T-helper 2 cell treated with Interferon-gamma antibody and Interleukin-4, amounts not matched to agents 100 ng/mL and 5 ng/mL, for 36 hours (primary cell): ENCODE results near the gene GPR153. TPM values are rescaled to one million over a fixed set of nuclear protein-coding genes. Genes with fewer than 3 reads are reported as not detected.
"Not testable (repeated sequence)": the region's sequence is repeated elsewhere in the genome, so short reads cannot be mapped to it uniquely, and the experiment has no call there.

Source experiments
- intact Hi-C: fragments of 100-400 bp; cut with micrococcal nuclease; formaldehyde crosslinking; loops from one replicate; pipeline ENCODE4 v1.15.1; 2023
- total RNA-seq: library from RNA; stranded (reverse); gene quantifications from 2 replicates; pipeline ENCODE4 v1.2.3, GENCODE V29; 2022

The GPR153 gene
- total RNA-seq, 1 donor from 2014 or later = 0.50 TPM

DNA sequence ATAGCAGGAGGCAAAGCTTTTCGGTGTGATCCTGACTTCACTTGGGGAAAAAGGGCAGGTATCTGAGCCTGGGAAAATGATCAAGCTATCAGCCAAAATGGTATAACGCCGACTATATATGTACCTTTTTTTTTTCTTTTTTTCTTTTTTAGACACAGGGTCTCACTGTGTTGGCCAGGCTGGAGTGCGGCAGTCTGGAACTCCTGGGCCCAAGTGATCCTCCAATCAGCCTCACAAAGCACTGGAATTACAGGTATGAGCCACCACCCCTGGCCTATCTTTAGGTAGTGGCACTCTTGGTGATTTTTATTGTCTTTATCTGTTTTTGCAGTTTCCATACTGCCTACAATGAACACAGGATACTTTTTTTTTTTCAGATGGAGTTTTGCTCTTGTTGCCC lies 23.8 kb downstream of the GPR153 start:
- intact Hi-C loops = no loop called here

DNA sequence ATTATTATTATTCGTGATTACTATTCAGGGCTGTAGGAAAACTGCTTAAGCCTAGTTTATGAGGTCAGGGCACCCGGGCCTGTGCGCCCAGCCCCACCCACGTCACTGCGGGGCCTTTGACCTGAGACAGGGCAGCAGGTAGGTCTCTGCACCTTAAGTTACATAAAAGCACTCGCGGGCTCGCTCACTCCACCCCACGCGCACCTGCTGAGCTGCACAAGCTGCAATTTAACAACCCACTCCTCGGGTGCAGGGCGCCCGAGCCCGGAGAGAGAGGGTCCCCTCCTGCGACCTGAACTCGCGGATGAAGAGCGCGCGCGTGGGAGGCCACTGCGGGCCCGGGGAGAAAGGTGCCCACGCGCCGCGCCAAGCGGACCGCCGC lies 25.6 kb downstream of the GPR153 start:
- intact Hi-C loops = loop anchor here (1.0 kb wide), 2 partner anchors 29 to 36 kb away; partner anchors contain the start of genes RNF207 and RPL22

GRCh38 chr1:6234502-6235295 lies 26.2 kb downstream of the GPR153 start:
- intact Hi-C loops = loop anchor here (1.0 kb wide), 2 partner anchors 28 to 35 kb away; partner anchors contain the start of genes RNF207 and RPL22

- intact Hi-C loops = no loop called here
Measured at GRCh38 chr1:6233376-6233775, 27.5 kb downstream of the GPR153 start.

DNA sequence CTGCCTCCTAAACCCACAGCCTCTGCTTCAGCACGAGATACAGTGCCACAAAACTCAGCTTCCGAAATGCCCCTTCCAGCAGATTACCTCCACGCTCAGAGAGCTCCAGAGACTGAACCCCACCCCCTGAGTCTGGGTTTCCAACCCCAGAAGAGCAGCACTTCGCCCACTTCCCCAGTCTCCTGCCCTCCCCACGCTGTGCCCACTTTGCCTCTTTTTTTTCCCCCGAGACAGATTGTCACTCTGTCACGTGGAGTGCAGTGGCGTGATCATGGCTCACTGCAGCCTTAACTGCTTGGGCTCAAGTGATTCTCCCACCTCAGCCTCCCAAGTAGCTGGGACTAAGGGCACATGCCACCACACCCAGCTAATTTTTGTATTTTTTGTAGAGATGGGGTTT lies 35.2 kb downstream of the GPR153 start:
- intact Hi-C loops = no loop called here

- intact Hi-C loops = no loop called here
Measured at GRCh38 chr1:6224718-6225117, 36.2 kb downstream of the GPR153 start.

DNA sequence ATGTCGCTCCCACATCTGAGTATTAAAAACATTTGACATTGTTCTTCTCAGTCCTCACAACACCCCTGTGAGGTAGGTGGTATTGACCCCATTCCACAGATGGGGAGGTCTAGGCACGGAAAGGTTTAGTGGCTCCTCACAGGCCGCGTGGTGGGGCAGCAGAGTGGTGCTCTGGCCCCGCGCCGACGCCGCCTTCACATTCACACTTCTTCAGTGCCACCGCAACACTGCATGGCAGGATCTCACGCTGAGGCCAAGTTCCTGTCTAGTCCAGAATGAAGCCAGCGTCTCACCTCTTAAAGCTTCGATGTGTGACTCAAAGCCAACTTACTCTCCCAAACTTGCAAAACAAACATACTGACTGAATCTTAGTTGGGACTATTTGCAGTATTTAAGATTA lies 37.3 kb downstream of the GPR153 start:
- intact Hi-C loops = no loop called here

DNA sequence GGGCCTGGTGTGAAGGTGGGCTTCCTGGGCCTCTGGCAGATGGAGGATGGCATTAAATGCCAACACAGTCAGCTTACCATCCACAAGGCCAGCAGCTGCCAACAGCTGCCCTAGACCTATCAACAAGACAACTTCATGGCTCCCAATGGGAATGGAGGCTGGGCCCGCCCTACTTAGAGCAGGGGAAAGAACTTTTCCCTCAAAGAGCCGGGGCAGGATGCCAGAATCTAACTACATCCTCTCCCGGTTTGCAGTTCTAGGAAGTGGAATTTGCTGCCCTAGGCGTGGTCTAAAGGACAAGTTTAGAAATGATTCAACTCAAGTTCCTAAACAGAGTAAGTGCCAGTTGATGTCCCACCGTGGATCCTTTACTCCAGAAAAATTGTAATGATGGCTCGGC lies 38.3 kb downstream of the GPR153 start:
- intact Hi-C loops = no loop called here

DNA sequence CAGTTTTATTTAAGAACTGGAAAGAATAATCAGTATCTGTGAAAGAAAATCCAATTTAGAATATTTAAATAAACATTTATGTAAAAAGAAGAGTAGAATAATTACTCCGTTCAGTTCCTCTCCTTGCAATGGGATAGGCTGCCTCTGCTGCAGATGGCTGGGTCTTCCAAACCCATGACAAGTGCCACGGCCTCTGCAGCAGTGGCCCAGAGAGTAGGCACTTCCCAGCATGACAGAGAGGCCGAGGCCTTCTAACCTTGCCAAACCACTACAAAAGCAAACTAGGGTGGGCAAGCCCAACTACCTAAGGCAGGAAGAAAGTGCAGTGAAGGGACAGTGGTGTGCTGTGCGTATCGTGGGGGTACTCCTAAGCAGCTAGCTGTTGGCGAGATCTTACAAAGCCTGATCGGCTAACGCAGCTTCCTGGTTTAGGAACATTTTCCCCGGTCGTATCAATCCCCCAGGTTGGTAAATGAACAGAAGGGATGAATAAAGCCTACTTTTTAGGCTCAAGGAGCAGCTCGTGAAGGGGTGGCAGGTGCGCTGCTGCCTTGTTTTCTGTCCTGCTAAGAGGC lies 39.6 kb downstream of the GPR153 start:
- intact Hi-C loops = no loop called here

DNA sequence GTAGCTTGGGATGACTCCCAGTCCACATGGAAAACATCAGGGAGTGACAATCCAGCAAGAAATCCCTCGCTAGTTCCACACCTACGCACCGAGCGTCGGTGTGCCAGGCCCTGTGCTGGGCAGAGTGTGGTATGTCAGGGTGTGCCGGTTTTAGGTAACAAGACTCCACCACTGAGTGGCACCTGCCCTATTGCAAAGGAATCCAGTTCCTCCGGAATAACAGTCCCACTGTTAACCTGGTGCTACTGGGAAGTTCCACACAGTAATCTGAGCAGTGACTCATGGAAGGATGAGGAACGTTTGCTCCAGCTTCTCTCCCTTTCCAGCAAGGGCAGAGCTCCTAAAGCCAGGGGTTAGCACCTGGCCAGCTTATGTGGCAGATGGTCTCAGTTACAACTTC lies 40.7 kb downstream of the GPR153 start:
- intact Hi-C loops = no loop called here

- intact Hi-C loops = not testable (repeated sequence)
Measured at GRCh38 chr1:6219641-6220040, 41.3 kb downstream of the GPR153 start.

- intact Hi-C loops = no loop called here
Measured at GRCh38 chr1:6218375-6219164, 42.3 kb downstream of the GPR153 start.

DNA sequence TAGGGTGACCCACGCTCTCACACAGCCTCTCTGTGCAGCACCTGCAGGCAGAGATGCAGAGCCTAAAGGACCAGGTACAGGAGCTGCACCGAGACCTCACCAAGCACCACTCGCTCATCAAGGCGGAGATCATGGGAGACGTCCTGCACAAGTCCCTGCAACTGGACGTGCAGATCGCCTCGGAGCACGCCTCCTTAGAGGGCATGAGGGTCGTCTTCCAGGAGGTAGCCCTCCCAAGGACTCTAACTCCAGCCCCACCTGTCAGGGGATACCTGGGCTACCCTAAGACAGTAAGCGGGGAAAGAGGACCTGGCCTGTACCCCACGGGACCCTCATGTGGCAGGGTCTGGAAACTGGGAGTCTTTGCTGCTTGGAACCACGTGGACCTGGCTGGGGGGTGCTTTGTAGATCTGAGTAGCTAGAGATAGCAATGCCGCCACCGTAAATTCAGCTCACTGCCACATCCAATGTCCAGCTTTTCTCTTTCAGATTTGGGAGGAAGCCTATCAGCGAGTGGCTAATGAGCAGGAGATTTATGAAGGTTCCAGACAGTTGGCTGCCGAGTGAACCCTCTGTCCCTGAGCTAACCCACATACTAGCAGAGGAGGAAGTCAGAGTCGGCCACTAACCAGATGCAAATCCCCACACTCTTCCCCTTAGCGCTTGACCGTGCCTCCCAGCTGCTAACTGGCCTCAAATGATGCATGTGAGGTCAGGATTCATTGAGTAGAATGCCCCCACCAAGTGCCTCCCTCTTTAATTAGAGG lies 48.5 kb downstream of the GPR153 start:
- intact Hi-C loops = no loop called here

GRCh38 chr1:6211731-6212130 lies 49.2 kb downstream of the GPR153 start:
- intact Hi-C loops = no loop called here

DNA sequence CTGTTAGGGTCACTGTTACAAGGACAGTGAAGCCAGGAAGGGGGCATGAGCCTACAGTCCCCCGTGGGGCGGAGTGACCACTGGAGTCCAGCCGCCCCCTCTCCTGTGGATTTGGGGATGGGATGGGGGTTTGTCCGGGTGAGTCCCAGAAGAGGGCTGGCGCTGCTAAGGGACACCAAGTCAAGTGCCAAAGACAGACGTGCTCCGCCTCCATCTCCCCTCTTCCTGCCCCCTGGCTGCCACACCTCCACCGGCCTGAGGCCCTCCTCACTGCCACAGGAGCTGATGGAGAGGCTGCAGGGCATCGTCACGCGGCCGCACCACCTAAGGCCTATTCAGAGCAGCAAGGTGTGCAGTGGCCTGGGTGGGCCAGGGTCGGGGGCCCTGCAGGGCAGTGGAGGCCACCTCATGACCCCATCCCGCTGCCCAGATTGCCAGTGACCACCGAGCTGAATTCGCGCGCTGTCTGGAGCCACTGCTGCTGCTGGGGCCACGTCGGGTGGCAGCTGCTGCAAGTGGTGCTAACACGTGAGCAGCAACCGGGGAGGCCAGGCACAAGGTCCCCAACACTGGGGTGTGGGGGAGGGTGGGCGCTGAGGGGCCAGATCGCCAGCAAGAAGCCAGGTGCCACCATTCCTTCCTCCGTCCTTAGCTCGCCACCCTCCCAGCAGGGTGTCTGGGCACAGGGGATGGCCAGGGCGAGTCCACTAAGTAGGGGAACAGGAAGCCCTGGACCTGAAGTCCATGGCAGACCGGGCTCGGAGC lies 50.1 kb downstream of the GPR153 start:
- intact Hi-C loops = no loop called here

DNA sequence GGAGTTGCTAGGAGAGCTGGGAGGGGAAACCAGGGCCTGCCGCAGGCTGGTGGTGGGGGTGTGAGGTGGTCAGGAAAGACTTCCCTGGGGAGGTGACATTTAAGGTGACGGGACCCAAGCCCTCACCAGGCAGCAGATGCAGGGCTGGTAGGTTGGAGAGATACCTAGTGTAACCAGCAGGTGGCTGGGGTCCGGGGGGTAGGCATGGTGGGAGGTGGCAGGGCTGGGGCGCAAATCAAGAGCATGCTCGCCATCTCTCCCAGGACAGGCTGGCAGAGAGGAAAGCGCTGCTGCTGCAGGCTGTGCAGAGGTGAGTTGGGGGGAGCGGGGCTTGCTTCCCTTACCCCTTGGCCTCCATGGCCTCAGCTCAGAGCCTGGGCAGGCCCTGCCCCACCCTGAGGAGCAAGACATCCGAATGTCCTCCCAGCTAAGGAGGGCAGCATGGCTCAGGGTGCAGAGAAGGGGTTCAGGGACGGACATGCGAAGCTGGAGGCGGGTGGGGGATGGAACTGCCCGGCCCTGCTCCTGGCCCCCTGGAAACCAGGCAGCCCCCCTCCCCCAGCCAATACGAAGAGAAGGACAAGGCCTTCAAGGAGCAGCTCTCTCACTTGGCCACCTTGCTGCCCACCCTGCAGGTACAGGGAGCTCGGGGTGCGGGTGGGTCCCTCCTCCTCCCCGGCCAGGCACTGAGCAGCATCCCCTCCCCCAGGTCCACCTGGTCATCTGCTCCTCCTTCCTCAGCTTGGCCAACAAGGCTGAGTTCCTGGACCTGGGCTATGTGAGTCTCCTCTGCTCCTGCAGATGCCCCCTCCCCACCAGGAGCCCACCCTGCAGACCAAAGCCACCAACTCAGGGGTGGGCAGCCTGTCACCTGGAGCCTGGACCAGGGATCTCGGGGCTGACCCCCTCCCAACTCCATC lies 51.0 kb downstream of the GPR153 start:
- intact Hi-C loops = loop anchor here (10.0 kb wide), 1 partner anchor 405 kb away; the partner anchor contains the start of gene PHF13

DNA sequence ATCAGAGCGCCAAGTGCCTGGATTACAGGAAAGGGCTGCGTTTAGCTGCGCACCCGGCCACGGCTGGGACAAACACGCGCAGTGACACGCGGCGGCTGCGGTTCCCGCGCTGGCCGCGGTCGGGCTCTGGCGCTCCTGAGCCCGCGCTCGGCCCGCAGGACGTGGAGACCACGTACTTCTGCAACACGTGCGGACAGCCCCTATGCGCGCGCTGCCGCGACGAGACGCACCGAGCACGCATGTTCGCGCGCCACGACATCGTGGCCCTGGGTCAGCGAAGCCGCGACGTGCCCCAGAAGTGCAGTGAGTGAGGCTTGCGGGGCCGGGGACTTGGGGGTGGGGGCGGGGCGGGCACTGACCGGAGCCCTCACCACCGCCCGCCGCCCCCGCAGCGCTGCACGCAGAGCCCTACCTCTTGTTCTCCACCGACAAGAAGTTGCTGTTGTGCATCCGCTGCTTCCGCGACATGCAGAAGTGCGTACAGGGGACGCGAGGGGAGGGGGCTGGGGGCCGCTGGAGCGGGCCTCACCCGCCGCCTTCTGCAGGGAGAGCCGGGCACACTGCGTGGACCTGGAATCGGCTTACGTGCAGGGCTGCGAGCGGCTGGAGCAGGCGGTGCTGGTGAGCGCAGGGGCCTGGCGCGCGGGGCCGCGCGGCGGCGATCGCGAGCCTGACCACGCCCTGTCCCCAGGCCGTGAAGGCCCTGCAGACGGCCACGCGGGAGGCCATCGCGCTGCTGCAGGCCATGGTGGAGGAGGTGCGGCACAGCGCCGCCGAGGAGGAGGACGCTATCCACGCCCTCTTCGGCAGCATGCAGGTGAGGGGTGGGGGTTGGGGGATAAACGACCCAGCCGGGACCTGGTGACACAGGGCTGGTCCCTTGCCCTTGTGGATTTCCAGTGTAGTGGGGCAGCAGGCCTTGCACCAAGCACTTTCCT lies 51.9 kb downstream of the GPR153 start:
- intact Hi-C loops = loop anchor here (10.0 kb wide), 1 partner anchor 406 kb away; the partner anchor contains the start of gene PHF13

DNA sequence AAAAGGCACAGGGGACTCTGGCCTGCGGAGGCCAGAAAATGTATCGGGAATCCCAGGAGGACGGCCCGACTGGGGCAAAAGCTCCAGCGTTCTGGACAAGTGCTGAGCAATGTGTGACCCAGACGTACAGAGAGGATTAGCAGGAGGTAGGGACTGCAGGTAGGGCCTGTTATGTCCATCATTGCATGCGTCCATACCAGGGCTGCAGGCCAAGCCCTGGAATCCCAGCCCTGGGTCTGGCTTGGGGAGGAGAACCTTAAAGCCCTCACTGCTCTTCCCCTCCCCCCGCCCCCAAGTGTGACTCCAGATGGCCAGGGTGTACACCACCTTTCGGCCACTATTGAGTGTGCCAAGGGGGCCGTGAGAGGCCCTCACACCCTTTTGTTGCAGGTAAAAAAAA lies 53.0 kb downstream of the GPR153 start:
- intact Hi-C loops = loop anchor here (10.0 kb wide), 1 partner anchor 407 kb away; the partner anchor contains the start of gene PHF13
